ENCODE data around the gene TCF7.
"Not testable (repeated sequence)": the region's sequence is repeated elsewhere in the genome, so short reads cannot be mapped to it uniquely, and the experiment has no call there.

The TCF7 gene

DNA sequence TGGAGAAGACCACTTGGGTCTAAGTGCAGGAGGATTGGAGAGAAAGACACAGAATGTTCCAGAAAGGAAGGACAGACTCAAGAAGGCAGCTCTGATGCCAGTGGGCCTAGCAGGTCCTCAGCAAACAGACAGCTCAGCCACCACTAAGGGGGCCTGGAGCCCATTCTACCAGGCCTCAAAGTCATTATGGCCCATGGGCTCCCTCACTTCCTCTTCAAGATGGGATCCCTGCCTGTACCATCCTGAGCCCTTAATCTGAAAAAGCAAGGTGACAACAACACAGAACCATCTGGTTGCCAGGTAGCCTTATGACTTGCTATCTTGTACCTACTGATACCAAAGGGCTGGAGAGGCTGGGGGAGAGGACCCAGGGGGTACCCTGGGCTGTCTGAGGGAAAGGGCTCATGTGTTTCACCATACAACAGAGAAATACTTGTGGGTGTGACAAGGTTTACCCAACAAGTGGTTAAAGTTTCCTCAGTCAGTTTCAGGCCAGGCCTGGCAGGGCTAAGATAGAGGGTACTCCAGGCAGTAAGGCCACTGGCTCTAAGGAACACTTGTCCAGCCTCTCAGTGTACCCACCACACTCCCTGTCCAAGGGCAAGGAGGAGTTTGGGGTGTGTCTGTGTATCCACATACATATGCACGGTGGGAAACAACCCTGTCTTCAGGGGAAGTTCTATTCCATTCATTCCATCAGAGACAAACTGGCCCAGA lies 30.7 kb downstream of the TCF7 start:
- no peak for DNase-seq (ENCODE audit: low spot score)

DNA sequence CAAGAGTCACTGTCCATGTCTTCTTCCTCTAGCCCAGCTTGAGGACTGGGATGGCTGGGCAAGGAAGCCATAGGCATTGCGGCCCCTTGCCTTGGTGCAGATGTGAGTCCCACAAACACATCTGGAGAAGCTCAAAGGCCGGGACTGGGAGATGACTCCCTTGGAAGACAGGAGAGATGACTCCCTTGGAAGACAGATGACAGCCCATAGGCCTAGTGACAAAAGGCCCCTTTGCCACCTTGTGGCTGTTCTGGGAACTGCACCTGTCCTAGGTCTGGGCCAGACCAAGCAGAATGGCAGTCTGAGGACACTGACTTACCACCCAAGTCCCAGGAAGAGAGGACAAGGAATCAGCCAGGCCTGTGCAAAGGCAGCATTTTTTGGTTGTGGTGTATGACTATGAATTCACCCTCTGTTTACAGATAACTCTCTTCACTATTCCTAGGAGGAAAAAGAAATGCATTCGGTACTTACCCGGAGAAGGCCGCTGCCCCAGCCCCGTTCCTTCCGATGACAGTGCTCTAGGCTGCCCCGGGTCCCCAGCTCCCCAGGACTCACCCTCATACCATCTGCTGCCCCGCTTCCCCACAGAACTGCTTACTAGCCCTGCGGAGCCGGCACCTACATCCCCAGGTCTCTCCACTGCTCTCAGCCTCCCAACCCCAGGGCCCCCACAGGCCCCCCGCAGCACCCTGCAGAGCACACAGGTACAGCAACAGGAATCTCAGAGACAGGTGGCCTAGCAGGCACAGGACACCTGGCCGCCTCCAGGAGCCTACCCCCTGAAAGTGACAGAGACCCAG lies 31.5 kb downstream of the TCF7 start:
- DNase-seq (ENCODE audit: low spot score), result peak; percentile 87

DNA sequence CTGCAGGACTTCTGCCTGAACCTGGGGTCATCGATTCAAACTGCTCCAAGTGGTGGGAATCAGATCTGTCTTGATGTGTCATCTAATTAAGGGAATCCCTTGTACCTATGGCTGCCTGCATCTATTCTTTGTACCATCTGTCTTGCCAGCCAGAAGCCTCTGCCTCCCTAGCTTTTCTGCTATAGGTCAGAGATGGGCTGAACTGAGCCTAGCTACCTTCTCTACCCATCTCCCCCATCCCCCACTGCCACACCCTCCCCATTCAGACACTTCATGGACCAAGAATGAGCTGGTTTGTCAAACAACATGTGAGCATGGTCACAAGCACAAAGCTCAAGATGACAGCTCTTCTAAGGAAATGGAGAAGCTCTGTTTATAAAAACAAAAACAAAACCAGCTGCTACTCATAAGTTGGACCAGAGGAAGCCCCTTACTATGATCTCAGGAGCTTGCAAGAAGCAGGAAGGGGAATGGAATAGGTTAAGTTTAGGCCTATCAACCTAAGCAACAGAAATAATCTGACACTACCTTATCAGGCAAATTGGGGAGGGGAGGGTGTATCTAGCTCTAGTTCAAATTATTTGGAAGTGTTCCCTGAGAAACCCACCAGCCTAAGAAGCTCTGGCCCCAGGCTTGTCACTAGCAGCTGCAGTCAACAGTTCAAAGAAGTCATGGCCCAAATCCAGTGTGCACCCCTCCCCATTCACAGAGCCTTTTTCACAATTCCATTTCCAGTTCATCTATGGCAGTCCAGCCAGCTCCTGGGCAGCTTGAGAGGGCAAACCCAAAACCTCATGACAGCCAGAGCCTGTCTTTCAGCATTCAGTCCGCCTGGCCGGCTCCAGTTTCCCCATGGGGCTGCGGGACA lies 32.4 kb downstream of the TCF7 start:
- DNase-seq (ENCODE audit: low spot score), result no peak

DNA sequence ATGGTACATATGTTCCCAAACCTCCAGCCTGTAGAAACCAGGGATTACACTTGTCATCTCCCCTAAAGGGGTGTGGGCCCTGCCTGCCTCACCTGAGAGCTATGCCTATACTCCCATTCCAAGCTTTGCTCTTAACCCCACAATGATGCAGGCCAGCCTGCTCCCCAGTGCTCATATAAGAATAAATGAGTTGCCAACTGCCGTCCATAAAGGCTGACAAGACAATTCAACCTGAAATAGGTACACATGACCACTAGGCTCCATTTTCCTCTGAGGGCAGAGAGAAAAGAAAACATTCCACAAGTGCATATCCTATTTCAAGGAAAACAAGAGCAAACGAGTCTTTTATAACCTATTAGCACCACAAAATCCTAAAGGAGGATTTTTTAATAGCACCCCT lies 33.8 kb downstream of the TCF7 start:
- DNase-seq (ENCODE audit: low spot score), result no peak

DNA sequence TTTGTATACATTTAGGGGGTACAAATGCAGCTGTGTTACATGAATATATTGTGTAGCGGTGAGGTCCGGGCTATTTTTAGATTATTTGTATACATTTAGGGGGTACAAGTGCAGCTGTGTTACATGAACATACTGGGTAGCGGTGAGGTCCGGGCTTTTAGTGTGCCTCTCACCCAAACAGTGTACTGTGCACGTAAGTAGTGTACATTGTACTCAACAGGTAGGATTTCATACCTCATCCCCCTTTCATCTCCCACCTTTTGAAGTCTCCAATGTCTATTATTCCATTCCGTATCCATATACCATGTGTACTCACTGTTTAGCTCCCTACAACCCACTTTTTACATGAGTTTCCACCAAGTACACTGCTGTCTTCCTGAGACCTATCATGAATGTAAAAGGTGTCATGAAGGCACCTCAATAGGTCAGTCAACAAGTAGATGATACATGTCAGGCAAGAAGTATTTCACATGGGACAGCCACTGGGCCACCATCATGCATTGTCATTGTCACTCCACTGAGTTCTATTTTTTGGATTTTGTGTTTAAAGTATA lies 34.6 kb downstream of the TCF7 start:
- no peak for DNase-seq (ENCODE audit: low spot score)

DNA sequence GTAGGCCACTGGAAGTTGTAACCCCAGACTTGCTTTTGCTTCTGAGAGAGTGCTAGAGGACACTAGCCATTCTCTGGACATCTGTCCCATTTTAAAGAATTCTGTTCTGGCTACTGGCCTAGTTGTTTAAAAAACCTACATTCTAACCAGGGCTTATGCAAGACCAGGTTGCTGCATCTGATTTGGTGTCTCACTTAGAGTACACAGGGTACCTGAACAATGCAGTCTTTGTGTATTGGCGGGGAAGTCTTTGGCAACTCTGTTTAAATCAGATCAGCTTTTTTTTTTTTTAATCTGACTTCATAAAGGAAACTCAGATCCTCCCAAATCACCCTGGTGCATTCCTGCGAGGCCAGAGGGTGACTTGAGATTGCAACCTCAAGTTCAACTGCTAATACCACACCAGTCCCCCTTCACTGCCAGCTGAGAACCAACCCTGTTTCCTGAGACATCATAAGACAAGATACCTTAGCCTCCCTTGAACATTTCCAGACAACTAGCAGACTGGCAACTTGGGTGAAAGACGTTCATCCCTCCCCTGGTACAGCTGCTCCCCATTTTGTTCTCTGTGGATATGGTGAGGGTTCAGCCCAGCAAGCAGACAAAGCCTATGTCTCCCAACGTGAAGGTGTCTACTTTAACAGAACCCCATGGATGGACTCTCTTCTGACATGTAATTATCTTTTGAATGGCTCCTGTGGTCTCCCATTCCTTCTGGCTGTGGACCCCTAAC lies 35.3 kb downstream of the TCF7 start:
- DNase-seq (ENCODE audit: low spot score), result peak; percentile 83

DNA sequence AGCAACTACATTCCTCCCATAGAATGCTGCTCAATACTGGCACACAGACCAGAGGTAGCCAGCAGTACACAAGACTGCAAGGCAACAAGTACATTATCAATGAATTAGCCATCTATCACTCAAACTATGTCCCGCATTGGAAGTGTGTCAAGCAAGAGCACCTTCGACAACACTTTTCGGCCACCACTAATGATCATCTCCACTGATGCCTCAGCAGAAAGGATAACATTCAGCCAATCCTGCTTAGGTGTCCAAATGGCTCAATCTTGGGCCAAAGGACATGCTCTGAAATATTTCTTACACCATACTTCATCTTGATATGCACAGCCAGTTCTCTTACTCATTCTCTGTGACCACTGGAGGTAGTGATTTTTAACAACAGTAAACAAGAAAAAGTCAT lies 37.2 kb downstream of the TCF7 start:
- no peak for DNase-seq (ENCODE audit: low spot score)

DNA sequence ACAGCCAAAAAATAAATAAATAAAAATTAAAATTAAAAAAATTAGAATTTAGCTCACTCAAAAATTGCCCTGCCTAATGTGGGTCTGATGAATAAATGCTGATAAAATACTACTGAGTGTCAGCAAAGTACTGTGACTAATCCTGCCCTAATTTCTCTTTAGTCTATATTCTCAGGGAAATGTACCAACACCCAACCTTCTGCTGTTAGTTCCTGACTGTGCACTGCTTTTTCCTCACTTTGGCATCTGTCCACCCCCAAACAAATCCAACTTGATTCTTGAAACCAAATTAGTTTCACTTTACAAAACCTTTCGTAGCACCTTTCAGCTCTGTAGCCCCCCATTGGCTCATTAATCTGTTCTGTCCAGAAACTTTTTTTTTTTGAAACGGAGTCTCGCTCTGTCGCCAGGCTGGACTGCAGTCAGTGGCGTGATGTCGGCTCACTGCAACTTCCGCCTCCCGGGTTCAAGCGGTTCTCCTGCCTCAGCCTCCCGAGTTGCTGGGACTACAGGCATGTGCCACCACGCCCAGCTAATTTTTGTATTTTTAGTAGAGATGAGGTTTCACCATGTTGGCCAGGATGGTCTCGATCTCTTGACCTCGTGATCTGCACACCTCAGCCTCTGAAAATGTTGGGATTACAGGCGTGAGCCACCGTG lies 37.8 kb downstream of the TCF7 start:
- DNase-seq (ENCODE audit: low spot score), result not testable (repeated sequence)

DNA sequence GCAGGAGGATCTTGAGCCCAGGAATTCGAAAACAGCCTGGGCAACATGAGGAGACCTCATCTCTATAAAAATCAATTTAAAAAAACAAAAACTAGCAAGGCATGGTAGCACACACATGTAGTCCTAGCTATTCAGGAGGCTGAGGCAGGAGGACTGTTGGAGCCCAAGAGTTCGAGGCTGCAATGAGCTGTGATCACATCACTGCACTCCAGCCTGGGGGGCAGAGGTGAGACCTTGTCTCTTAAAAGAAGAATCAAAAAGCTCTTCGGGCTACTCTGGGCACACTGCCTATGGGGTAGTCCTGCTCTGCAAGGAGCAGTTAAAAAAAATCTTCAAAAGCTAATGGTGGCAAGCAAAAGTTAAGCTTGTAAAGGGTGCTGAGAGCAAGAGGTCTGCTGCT lies 38.8 kb downstream of the TCF7 start:
- DNase-seq (ENCODE audit: low spot score), result no peak

DNA sequence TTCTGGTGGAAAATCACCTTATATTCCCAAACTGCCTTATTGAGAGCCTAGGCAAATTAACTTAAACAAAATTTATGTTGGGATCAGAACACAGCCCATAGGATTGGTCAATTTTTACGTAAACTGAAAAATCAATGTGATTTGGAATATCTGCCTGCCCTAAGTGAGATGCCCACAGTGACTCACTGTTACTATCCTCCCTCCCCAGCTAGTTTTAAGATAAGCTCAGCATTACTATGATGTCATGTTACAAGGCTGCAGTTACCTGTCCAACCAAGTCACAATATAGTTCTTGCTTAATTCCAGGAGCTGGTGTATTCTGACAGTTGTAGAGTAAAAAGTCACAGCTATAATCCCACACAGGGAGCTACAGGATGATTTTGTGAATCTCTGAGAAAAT lies 39.2 kb downstream of the TCF7 start:
- DNase-seq (ENCODE audit: low spot score), result no peak

DNA sequence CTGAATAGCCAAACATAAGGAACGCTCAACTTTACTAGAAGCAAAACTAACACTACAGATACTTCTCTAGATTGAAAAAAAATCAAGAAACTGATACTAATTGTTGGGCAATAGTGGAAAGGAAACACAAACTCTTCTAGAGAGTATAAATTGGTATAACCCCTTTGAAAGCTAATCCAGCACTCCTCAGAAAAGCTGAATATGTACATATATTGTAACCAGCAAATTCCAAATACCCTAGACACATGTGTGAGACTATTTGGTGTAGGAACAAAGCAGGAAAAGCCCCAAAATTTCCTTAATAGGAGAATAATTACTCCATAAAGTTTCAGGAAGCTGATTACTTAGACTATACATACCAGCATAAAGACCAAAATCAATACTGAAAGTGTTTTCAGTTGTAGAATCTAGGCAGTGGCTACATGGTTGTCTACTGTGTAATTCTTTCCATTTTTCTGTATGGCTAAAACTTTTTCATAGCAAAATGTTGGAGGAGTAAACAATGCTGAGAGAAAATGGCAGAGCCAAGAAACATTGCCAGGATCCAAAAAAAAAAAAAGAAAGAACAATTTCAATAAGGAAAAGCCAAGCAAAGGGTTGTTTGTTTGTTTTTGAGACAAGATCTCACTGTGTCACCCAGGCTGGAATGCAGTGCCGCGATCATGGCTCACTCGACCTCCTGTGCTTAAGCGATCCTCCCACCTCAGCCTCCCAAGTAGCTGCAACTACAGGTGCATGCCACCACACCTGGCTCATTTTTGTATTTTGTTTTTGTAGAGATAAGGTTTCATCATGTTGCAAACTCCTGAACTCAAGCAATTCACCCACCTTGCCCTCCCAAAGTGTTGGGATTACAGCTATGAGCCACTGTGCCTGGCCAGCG lies 47.3 kb downstream of the TCF7 start:
- no peak for DNase-seq (ENCODE audit: low spot score)

DNA sequence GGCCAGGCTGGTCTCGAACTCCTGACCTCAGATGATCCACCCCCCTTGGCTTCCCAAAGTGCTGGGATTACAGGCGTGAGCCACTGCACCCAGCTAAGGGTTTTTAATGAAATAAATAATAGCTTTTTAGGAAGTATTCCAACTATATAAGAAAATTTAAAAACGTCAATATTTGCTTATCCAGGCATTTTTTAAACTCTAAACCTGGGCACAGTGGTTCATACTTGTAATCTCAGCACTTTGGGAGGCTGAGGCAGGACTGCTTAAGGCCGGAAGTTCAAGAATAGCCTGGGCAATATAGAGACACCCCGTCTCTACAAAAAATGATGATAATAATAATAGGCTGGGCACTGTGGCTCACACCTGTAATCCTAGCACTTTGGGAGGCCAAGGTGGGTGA lies 48.1 kb downstream of the TCF7 start:
- DNase-seq (ENCODE audit: low spot score), result no peak

DNA sequence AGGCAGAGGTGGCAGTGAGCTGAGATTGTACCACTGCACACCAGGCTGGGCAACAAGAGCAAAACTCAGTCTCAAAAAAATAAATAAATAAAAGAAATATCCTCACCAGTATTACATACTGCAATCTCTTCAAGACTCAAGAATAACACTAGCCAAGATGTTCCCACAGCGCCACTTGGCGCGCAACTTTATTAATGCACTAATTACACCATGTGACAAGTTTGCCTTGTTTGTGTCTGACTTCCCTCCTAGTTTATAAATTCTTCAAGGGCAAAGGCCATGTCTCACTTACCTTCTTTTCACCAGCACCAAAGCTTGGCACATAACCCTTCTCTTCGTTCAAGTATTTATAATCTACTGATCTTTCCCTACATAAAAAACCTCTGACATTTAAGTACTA lies 57.5 kb downstream of the TCF7 start:
- no peak for DNase-seq (ENCODE audit: low spot score)

DNA sequence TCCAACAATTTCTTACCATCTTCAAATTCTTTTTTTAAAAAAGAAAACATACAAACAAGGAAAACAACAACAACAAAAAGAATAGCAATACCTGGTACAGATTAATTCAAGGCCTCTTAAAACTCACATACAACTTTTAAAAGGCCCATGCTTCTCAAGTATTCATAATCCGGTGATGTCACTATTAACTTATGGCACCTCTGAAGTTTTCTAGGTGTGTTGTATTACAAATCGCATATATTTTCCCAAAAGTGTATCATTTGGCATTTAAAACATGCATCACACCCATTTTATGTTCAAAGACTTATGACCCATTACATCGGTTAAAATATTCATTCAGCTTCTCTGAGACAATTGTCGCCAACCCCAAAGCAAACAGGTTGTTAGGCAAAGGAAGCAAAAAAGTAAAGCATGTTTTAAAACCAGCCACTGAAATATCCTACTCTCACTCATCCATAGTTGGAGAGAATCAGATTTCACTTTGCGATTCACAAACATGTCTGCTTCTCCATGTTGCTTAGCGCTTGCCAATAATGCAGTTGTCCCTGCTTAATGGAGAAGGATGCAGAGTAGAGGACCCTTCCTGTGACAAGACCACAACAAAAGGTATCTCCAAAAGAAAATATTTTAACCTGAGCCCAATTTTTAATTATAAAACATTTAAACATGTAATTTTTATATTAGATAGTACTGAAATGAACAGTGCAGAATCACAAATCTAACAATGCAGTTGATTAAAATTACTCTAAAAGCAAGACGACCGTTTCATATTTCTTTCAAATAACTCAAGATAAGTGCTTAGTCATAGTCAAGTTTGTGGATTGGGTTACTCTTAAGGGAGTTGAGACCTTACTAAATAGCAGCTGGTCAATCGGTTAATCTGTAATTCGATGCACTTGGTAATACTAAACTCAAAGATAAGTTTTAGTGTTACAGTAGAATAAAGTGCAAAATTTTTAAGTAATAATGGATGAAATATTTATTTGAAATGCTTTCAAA lies 60.7 kb downstream of the TCF7 start:
- DNase-seq (ENCODE audit: low spot score), result no peak

DNA sequence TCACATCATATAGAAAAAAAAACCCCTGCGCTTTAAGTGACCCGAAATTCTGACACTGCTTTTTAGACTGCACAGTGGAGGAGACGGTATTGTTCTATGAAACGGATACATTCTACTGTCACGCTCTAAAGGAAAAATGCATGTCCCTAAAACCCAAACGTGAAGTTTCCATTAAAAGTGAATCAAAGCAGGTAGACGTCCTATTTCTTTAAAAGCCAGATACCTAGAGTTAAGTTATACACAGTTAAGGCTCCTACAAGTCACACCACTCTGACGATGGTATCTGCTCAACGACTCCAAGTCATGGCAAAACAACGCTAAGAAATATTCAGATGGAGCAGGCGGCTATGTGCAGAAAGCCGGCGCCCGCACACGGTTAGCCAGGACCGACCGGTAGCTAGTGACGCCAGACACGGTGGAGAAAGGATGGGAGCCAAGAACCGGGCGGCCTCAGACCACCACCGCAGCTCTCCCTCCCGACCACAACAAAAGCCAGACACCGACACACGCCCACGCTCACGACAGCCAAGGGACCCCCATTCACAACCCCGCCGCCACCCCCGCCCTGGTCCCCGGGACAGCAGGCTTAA lies 61.5 kb downstream of the TCF7 start:
- no peak for DNase-seq (ENCODE audit: low spot score)

DNA sequence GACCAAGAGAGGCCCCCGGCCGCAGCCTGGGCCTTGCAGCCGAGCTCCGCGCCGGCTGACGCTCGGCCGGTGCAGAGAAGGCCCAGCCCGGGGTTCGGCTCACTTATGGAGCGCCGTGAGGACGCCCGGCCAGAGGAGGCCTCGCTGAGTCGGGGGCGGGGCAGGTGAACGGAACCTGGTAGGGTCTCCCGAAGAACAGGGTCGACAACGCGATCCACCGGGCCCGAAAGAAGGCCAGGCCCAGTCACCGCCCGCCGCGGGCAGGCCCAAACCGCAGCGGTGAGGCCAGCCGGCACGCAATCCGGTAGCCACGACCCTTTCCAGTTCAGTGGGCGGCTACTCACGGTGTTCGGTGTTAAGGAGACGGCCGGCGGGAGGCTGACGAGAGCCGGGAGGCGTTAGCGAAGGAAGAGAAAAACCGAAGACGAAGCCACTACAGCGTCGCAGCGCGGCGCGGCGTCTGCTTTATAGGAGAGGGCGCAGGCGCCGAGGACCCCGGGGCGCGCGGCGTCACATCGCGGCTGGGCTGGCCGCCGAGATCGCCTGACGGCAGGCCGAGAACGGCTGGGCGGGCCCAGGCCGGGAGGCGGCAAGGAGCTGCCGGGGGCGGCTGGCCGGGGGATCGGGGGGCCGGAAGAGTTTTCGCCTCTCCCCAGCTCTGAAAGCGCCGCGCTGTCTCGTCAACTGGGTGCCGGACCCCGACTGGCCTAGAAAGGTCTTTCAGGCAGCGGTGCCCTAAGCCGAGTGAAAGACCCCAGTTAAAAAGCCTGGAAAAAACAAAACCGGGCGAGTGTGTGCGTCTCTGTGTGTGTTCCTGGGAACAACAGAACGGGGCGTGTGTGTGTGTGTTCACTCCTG lies 62.3 kb downstream of the TCF7 start, which contains the start of gene SKP1:
SKP1 (minus strand) TSS at position 440 of the 858 bp plus-strand sequence. CDS start 2,928 bp downstream, outside the sequence.
- peak; percentile 75 for DNase-seq (ENCODE audit: low spot score)

DNA sequence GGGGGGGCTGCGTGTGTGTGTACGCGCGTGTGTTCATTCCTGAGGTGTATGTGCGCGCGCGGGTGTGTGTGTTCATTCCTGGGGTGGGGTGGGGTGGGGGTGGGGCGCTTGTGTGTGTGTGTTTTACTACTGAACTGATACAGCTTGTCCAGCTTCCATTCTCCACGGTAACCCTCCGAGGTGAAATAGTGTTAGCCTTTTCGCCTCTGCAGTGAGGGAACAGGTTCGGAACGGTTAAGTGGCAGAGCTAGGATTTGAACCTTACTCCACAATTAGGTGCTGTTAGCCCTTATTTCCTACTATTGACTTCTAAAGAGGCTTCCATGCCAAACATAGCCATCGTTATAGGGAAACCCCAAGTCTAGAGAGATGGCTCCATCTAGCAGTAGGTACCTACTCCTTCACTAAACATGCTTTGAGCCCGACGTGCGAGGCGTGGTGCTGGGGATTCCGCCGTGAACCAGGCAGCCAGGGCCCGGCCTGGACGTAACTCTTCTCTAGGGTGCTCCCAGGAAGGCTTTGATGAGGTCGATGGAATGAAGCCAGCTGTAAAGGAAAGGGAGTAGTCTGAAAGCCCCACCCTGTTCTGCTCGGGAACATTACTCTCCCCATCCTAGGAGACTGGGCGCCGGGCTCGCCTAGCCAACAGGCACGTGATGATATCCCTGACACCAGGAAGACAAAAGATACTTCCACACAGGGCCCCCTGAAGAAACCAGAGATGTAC lies 63.1 kb downstream of the TCF7 start:
- no peak for DNase-seq (ENCODE audit: low spot score)

All from pons (tissue), 1 donor.